GM21723 (cell line): Measurements from ENCODE around the gene ZNF217.
"Not testable (repeated sequence)": the region's sequence is repeated elsewhere in the genome, so short reads cannot be mapped to it uniquely, and the experiment has no call there.

Experiments
- ATAC-seq: cut with Tn5 transposase; IDR thresholded peaks from one replicate; pipeline ENCODE4 v1.9.1; 2021; ENCODE audit warnings: mild to moderate bottlenecking, moderate library complexity; ENCODE audit not compliant: unreplicated experiment

ZNF217 gene

DNA sequence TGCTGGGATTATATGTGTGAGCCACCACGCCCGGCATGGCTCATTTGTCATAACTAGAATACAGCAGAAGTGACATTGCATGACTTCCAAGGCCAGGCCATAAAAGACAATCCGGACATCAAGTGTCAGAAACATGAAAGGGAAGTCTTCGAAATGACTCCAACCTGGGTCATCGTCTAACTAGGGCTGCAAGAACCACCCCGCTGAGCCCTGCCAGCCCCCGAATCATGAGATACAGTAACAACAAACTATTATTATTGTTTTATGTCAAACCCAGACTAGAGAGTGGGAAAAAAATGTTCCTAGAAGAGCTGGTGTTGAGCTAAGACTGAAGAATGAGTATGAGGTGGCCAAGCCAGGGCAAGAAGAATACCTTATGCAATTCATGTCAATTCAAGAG lies 59.6 kb downstream of the ZNF217 start:
- no peak for ATAC-seq

GRCh38 chr20:53533500-53533899 lies 60.1 kb downstream of the ZNF217 start:
- ATAC-seq = no peak

DNA sequence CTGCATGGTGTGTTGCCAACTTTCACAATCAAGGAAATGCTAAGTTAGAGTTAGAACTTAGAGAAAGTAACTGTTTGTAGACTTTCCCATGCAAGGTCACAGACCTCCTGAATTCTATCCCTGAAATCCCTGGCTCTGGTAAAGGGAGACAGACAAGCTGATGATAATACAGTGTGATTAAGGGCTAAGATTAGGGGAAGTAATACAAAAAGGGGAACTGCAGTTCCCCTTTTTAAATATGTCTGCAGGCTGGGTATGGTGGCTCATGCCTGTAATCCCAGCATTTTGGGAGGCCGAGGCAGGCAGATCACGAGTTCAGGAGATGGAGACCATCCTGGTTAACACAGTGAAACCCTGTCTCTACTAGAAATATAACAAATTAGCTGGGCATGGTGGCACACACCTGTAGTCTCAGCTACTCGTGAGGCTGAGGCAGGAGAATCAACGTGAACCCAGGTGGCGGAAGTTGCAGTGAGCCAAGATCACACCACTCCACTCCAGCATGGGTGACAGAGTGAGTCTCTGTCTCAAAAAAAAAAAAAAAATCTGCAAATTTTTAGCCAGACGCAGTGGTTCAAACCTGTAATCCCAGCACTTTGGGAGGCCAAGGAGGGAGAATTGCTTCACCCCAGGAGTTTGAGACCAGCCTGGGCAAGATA lies 60.9 kb downstream of the ZNF217 start:
- ATAC-seq = not testable (repeated sequence)

GRCh38 chr20:53530440-53530839 lies 63.2 kb downstream of the ZNF217 start:
- no peak for ATAC-seq

GRCh38 chr20:53529658-53530057 lies 64.0 kb downstream of the ZNF217 start:
- no peak for ATAC-seq

- ATAC-seq = no peak
Observed at GRCh38 chr20:53527196-53527595, 66.4 kb downstream of the ZNF217 start.

- ATAC-seq = no peak
Observed at GRCh38 chr20:53524589-53525312, 68.9 kb downstream of the ZNF217 start.

GRCh38 chr20:53523615-53524014 lies 70.0 kb downstream of the ZNF217 start:
- not testable (repeated sequence) for ATAC-seq

- no peak for ATAC-seq
Observed at GRCh38 chr20:53522696-53523095, 70.9 kb downstream of the ZNF217 start.

DNA sequence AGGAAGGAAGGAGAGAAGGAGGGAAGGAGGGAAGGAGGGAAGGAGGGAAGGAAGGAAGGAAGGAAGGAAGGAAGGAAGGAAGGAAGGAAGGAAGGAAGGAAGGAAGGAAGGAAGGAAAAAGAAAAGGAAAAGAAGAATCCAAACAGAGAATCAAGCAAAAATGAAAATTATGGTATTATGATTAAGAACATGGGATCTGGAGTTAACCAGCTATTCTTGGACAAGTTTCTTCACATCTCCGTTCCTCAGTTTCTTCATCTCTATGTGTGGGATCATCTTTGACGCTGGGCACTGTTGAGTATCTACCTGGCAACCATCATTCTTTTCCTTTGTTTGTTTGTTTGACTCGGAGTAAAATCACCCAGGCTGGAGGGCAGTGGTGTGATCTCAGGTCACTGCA lies 71.6 kb downstream of the ZNF217 start:
- ATAC-seq = no peak

- not testable (repeated sequence) for ATAC-seq
Observed at GRCh38 chr20:53521421-53521820, 72.2 kb downstream of the ZNF217 start.

GRCh38 chr20:53517146-53517545 lies 76.5 kb downstream of the ZNF217 start:
- no peak for ATAC-seq
